GM12864 (cell line): ENCODE results near the gene PTPRR.

Source experiments
- DNase-seq: peaks from one replicate; pipeline ENCODE4 v3.0.0-alpha.2; 2011; ENCODE audit warnings: low read depth
- H3K4me3 ChIP-seq: 2 replicates; pipeline ENCODE4 v1.5.1; 2011; ENCODE audit warnings: mild to moderate bottlenecking, low read depth, low read length, control low read depth
- CTCF ChIP-seq: IDR thresholded peaks from 2 replicates; pipeline ENCODE4 v1.5.1; 2011; ENCODE audit warnings: low read depth, mild to moderate bottlenecking, moderate library complexity, low read length, control low read depth, inconsistent platforms; ENCODE audit errors: missing control alignments

PTPRR gene

GRCh38 chr12:70929029-70929428 is 8.5 kb upstream of the PTPRR start:
- no peak for TF ChIP-seq CTCF
- DNase-seq = no peak
- H3K4me3 ChIP-seq = no peak overlapping the region

GRCh38 chr12:70928071-70928470 is 7.5 kb upstream of the PTPRR start:
- no peak for DNase-seq
- no peak for TF ChIP-seq CTCF
- H3K4me3 ChIP-seq = no peak overlapping the region

- DNase-seq = no peak
- TF ChIP-seq CTCF = no peak
- no peak overlapping the region for H3K4me3 ChIP-seq
Measured at GRCh38 chr12:70927356-70927755, 6.8 kb upstream of the PTPRR start.

GRCh38 chr12:70925539-70925938 is 5.0 kb upstream of the PTPRR start:
- H3K4me3 ChIP-seq = no peak overlapping the region
- TF ChIP-seq CTCF = no peak
- DNase-seq = no peak

GRCh38 chr12:70920891-70921290 is 353 bp upstream of the PTPRR start:
- DNase-seq = no peak
- no peak overlapping the region for H3K4me3 ChIP-seq
- TF ChIP-seq CTCF = no peak

GRCh38 chr12:70919597-70920035 is 922 bp downstream of the PTPRR start:
- DNase-seq = no peak
- H3K4me3 ChIP-seq = no peak overlapping the region
- TF ChIP-seq CTCF = no peak

- no peak overlapping the region for H3K4me3 ChIP-seq
- DNase-seq = no peak
- TF ChIP-seq CTCF = no peak
Measured at GRCh38 chr12:70919176-70919575, 1.4 kb downstream of the PTPRR start.
